ENCODE results near the gene PCDHGA4.
A peak's percentile ranks its signal among the peaks of the same experiment; 100 is the strongest.

GRCh38 chr5:141343242-141343952, 11.4 kb upstream of the PCDHGA4 start, which contains the start of gene PCDHGA3:
- TF ChIP-seq CTCF (IDR thresholded peaks at IDR 0.05) (peak in 3 of 4 donors; percentile 13 to 22 (median 22)), POLR2A (IDR thresholded peaks at IDR 0.05) (no peak)

All from right lobe of liver (tissue), 4 donors.